ENCODE measurements around the gene SIPA1L3. TPM values are rescaled to one million over a fixed set of nuclear protein-coding genes. Genes with fewer than 3 reads are reported as not detected.

SIPA1L3 gene
- total RNA-seq, 2 donors from 2014 or later: 13.2 to 13.9 TPM

DNA sequence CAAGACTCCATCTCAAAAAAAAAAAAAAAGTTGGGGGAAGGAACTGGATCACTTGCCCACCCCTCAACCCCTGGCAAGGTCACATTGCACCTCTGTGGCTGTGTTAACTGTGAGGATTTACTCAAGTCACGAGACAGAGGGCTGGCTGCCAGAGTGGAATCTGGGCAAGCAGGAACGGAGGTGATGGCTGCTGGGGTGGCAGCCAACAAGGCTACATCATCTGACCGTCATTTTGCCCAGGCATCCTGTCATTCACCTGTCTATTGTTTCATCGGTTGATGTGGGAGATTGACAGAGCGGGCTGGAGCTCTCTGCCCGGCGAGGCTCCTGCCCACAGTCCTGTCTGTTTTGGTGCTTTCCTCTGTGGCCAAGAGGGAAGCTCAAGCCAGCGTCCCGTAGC is 241.3 kb downstream of the SIPA1L3 start:
- intact Hi-C loops (cut with DNase I): no loop called here

DNA sequence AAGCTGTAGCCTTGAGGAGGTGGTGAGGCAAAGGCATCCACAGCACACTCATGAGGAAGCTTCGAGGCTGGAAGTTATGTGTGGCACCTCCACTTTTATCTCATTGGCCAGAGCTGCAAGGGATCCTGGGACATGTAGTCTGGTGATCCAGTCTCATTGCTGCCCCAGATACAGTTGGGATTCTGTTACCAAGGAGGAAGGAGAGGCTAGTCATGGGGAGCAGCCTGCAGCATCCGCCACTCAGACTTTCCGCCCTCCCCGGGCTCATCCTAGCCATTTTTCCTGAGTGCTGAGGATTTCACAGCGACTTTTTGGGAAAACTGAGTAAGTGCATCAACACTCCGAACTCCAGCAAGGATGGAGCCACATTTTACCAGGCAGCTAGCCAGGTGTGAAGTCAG is 242.7 kb downstream of the SIPA1L3 start:
- intact Hi-C loops (cut with DNase I): no loop called here
- DNase-seq (ENCODE audit: low spot score): no peak

More for the DNA sequence above, 241.3 kb downstream of the SIPA1L3 start:
- DNase-seq (ENCODE audit: low spot score): no peak

DNA sequence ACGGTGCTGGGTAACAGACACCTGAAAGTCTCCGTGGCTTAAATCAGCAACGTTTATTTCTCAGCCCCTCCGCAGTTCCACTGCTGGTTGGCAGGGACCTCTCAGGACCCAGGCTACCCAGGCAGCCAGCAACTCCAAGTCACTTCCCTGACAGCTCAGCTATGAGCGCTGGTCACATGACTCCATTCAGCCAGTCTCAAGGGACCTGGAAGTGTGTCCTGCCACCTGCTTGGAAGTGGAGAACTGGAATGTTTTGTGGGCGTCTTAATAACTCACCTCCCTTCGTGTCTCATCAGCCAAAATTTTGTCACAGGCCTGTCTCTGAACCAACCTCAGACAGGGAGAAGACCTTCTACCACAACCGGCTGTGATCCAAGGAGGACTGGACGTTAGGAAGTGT is 244.2 kb downstream of the SIPA1L3 start:
- DNase-seq (ENCODE audit: low spot score): no peak
- intact Hi-C loops (cut with DNase I): no loop called here

DNA sequence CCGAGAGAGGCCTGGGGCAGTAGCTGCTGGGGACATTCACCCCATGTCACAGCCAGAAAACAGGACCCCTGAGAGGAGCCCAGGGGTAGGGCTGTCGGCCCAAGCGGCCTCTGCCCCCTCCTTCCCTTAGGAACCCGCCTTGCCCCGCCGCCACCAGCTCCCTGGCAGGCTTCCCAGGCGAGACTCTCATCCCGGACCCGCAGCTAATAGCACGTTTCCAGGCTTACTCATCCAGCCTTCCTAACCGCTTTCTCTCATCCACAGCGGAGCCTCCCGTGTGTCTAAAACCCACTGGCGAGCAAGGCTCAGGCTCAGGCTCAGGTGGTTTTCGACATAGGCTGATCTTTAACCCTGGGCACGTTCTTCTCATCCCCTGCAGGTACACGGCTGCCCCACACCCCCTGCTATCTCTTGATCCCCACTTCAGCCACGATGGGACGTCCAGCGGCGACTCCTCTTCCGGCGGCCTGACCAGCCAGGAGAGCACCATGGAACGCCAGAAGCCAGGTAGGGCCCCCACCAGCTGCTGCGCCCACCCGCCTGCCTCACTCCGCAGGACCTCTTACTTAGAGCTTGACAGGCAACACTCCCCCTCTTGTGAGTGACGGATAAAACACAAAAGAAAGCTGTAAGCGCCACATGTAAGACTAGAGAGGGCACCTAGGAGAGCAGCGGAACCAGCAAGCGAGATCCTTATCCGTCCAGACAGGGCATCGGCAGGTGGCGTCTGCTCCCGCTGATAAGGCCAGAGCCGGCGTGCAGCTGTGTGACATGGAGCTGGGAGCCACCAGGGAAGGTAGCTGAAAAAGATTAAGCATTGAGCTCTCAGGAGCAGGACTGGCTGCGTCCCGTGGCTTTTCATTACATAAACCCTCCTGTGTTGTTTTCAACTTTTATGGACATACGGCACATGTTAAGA is 245.7 kb downstream of the SIPA1L3 start:
- intact Hi-C loops (cut with DNase I): no loop called here
- DNase-seq (ENCODE audit: low spot score): no peak

DNA sequence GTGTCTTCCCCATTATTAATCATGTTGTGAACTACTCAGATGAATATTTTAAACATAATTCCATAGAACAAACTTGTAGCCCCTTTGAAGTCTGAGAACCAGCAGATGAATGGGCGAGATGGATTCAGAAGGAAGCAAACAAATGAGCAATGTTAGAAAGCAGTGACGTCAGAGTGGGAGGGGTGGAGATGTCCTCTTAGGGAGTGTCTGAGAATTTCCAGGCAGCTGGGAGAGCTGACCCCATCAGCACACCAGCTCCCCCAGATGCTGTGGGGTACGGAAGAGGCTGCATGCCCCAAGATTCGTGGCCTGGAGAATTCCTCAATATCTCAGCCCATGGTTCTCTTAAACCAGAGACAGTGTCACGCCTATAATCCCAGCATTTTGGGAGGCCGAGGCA is 248.4 kb downstream of the SIPA1L3 start:
- no peak for DNase-seq (ENCODE audit: low spot score)
- intact Hi-C loops (cut with DNase I): no loop called here

DNA sequence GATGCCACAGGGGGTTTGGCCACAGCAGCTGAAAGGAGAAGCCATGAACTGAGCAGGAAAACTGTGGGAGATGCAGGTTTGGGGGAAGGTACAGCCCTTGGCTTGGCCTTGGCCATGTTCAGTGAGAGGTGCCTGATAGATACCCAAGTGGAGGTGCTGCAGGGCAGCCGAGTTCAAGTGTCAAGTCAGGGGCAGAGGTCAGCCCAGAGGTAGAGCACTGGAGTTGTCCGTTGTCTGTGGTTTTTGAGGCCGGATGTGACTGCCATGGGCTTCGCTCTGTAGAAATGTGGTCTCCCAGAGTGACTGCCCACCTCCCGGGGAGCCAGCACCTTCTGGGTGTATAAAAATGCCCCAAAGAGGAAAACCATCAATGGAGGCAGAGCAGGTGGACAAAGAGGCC is 251.7 kb downstream of the SIPA1L3 start:
- no peak for DNase-seq (ENCODE audit: low spot score)
- intact Hi-C loops (cut with DNase I): no loop called here

DNA sequence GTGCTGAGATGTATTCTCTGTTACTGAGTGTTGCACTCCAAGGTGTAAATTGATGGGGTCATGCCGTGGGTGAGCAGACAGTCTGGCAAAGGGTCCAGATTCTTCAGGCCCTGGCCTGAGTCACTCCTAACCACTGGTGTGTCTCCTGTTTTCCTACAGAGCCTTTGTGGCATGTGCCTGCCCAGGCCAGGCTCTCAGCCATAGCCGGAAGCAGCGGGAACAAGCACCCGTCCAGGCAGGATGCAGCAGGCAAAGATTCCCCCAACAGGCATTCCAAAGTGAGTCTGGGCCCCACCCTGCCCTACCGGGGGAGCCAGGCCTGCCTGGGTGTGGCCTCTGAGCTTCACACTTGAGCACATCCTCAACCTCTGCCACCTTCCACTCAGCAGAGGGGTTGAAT is 255.1 kb downstream of the SIPA1L3 start:
- no peak for DNase-seq (ENCODE audit: low spot score)
- intact Hi-C loops (cut with DNase I): no loop called here

DNA sequence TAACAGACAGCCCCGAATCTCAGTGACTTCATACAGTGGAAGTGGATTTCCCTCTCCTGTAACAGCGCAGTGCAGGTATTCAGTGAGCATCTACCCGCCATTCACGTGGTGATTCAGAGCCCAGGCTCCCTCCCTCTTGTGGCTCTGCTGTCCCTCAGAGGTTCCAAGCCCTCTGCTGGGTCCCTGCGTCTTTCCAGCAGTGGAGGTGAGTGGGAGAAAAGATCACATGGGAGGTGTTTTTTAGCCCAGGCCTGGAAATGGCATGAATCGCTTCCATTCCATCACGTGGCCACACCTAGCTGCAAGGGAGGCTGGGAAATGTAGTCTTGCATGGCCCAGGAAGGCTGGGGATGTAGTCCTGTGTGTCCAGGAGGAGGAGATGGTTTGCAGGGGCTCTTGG is 255.6 kb downstream of the SIPA1L3 start:
- intact Hi-C loops (cut with DNase I): no loop called here

DNA sequence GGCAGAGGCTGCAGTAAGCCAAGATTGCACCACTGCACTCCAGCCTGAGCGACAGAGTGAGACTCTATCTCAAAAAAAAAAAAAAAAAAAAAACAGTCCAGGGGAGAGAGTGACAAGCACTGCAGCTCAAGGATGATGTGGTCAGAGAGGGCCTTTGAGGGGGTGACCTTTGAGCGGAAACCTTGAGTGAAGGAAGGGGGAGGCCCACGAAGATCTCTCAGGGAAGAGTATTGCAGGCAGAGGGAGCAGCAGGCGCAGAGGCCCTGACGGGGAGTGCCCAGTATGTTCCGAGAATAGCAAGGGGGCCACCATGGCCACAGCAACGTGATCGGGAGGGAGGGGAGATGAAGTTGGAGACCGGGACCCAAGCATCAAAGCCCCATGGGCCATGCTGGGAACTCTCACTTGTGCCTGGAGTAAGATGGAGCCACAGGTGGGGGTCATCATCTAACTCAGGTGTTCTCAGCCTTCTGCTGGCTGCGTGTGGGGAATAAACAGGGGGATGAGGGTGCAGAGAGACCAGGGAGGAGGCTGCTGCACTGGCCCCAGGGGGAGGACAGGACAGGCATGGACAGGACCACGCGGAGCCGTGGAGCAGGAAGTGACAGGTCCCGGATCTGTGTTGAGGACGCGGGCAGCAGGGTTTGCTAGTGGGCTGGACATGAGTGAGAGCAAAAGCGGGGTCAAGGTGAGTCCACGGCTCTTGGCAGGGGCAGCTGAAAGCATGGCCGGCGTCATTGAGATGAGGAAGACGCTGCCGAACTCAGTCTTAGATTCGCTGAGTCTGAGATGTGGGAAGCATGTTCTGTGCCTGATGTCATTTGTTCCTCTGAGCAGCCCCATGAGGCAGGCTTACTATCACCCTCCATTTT is 256.6 kb downstream of the SIPA1L3 start:
- intact Hi-C loops (cut with DNase I): no loop called here
- no peak for DNase-seq (ENCODE audit: low spot score)

More for the DNA sequence above, 255.6 kb downstream of the SIPA1L3 start:
- no peak for DNase-seq (ENCODE audit: low spot score)

DNA sequence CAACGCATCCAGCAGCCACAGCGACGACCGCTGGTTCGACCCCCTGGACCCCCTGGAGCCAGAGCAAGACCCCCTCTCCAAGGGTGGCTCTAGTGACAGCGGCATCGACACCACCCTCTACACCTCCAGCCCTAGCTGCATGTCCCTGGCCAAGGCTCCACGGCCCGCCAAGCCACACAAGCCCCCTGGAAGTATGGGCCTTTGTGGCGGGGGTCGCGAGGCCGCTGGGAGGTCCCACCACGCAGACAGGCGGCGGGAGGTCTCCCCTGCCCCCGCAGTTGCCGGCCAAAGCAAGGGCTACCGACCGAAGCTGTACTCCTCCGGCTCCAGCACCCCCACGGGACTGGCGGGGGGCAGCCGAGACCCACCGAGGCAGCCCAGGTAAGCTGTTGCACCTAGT is 257.5 kb downstream of the SIPA1L3 start:
- intact Hi-C loops (cut with DNase I): no loop called here
- no peak for DNase-seq (ENCODE audit: low spot score)

DNA sequence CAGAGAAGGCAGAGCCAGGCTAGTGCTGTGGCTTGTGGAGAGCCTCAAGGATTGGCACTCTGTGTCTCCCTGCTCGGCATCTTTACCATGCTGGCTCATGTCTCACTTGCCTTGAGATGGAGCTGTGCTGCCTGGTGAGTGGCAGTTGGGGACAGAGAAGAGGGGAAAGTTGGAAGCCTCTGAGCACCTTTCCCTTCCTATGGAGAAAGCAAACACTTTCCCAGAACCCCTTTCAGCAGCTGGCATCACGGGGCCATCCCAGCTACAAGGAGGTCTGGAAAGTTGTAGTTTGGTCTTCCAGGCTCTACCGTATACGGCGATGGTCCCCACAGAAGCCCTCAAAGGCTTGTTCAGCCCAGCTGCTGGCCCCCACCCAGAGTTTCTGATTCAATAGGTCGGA is 258.3 kb downstream of the SIPA1L3 start:
- intact Hi-C loops (cut with DNase I): no loop called here
- DNase-seq (ENCODE audit: low spot score): no peak

DNA sequence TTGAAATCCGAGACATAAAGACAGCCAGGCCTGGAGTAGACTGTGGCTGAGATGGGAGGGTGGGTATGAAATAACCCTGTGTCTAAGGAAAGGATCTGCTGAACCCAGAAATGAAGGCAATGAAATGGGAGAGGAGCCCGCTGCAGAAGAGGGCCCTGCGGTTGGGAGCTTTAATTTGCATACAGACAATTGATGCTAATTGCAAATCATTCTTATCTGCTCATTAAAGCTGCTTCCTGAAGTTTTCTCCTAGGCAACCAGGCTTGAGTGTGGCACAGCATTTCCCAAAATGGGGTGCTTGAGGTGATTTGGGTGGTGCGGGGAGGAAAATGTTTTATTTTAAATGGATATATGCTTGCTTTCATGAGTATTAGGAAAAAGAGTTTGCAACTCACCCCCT is 261.6 kb downstream of the SIPA1L3 start:
- intact Hi-C loops (cut with DNase I): no loop called here
- no peak for DNase-seq (ENCODE audit: low spot score)

DNA sequence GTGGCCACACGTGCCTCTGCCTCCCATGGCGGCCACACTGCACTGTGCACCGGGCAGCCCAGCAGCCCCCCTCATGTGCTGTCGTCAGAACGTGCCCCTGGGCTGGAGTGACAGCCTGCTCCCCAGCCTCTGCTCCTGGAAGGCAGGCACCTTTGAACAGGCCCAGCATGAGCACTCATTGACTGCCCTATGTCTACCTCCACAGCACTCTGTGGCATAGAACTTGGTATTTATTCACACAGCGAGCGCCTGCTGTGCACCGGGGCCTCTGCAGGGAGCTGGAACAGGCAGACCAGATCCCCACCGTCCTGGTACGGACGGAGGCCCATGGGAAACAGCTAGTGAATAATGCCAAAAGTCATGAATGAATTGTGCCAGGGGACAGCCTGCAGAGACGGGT is 263.3 kb downstream of the SIPA1L3 start:
- intact Hi-C loops (cut with DNase I): no loop called here
- DNase-seq (ENCODE audit: low spot score): no peak

DNA sequence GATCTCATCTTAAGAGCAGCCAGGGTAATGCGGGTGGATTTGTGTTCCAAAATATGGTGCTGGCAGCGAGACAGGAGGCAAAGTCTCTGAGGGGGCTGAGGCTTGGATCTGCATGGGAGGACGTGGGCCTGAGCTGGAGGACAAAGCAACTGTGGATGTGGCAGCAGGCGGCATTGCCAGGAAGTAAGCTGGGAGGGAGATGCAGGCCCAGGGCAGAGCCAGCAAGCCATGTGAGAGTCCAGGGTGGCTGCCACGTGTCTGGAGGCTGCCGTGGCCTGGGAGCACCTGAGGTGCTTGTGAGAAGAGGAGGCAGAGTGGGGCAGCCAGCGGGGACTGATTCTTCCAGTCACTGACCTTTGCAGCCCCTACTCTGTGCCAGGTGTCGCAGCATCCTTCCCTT is 265.0 kb downstream of the SIPA1L3 start:
- no peak for DNase-seq (ENCODE audit: low spot score)
- intact Hi-C loops (cut with DNase I): no loop called here

DNA sequence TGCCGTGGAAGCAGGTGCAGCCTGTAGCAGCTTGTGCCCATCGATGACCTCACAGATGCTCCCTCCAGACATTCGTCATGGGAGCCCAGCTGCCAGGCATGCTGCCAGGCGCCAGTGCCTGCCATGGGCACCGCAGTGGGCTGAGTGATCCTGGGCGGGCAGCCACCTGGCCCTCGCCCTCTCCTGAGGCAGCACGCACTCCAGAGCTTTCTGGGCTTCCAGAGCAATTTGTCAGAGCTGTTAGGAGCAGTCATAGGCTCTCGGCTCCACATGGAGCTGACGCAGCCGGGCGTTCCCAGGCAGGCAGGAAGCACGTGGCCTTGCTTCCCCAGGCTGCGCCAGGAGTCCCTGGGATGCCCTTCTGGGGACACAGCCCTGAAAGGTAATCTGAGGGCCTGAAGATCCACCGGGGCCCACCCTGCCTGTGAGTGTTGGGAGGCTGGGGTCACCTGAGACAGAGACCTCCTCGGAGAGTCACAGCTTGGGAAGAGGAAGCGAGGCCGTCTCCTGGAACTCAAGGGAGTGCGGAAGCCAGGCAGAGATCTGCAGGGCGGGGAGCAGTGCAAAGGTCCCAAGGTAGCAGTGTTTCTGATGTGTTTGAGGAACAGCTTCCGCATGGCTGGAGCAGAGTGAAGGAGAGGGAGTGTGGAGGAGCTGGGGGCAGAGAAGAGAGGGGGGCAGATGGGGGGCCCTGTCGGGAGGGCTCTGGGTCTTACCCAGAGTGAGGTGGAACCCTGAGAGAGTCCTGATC is 266.5 kb downstream of the SIPA1L3 start:
- no peak for DNase-seq (ENCODE audit: low spot score)
- intact Hi-C loops (cut with DNase I): no loop called here

DNA sequence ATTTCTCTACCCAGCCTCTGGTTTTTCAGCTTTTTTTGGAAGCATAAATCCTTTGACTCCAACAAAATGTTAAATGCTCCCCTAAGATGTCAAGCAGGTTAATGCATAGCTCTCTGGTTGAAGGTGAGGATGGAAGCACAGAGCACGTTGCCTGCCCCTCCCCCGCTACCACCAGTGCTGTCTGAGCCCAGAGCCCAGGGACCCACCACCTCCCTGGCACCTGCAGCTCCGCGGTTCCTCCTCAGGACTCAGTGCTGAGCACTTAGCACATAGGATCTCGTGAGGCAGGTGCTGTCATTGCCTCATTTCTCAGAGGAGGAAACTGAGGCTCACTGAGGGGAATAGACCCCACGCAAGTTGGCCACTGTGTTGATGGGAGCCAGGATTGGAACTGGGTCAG is 268.4 kb downstream of the SIPA1L3 start:
- intact Hi-C loops (cut with DNase I): no loop called here
- DNase-seq (ENCODE audit: low spot score): no peak

DNA sequence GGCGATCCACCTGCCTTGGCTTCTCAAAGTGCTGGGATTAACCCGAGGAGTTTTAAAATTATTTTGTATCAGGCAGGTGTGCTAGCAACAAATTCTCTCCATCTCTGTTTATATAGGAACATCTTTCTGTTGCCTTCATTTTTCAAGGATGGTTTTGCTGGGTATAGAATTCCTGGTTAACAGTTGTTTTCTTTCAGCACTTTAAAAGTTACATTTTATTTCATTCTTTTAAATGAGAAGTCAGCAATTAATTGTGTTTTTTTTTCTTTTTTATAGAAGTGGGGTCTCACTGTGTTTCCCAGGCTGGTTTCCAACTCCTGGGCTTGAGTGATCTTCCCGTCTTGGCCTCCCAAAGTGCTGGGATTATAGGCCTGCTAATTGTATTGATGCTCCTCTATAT is 273.1 kb downstream of the SIPA1L3 start:
- no peak for DNase-seq (ENCODE audit: low spot score)
- intact Hi-C loops (cut with DNase I): no loop called here

DNA sequence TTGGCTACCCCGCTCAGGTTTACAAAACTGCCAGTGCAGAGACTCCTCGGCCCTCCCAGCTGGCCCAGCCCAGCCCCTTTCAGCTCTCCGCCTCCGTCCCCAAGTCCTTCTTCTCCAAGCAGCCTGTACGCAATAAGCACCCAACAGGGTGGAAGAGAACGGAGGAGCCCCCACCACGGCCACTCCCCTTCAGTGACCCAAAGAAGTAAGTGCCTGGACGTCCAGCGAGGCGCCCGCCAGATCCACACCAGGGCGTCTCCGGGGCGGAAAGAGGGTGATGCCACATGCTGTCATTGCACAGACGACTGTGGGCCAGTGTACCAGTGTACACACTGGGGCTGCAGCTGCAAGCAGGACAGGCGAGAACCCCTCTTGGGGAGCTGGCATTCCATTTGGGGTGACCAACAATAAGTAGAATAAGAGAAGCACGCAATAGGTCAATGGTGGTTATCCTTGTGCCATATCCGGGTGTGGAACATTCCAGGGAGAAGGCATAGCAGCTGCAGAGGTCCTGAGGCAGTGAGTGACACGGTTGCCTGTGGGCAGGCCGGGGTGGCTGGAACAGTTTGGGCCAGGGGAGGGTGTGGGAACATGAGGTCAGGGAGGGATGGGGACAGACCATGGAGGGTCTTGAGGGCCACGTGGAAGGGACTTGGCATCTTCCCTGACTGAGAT is 275.7 kb downstream of the SIPA1L3 start:
- no peak for DNase-seq (ENCODE audit: low spot score)
- intact Hi-C loops (cut with DNase I): no loop called here

DNA sequence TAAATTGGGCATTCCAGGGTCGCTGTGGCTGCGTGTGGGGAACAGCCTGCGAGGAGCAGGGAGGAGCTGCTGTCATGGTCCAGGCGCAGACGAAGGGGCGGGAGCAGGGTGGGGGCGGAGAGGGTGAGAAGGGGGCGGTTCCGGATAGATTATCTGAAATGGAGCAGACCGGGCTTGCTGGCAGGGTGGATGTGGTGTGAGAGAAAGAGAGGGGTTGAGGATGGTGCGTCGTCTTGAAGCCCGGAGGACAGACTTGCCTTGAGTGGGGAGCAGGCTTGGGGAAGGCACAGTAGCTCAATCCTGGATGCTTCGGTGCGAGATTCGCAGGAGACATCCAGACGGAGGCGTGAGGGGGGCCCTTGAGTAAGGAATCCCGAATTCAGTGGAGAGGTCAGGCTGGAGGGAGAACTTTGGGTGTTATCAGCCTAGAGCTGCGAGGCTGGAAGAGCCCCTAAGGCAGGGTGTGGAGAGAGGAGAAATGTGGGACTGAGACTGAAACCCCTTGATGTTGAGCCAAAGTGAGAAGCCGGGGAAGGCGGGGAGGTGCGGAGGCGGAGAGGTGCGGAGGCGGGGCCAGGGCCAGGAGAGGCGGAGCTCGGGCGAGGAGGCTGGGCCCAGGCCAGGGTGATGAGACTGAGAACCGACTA is 276.4 kb downstream of the SIPA1L3 start:
- DNase-seq (ENCODE audit: low spot score): no peak
- intact Hi-C loops (cut with DNase I): no loop called here
